Stomach (tissue), 9 donors: ENCODE results near the gene SERPINB1. TPM values are rescaled to one million over a fixed set of nuclear protein-coding genes. Genes with fewer than 3 reads are reported as not detected.
A peak's percentile ranks its signal among the peaks of the same experiment; 100 is the strongest.

ENCODE experiments used
- DNase-seq, 2 donors: peaks; one replicate each; pipeline versions ENCODE4 v3.0.0 to v3.0.0-alpha.2; 2013 to 2019
- H3K27ac ChIP-seq, 5 donors: fragments of 200-600 bp in 4 of 5; sonication (generic) in 4 of 5; one replicate each; pipeline ENCODE4 v1.5.1; 2013 to 2019; ENCODE audit warnings: mild to moderate bottlenecking in 1 of 5, moderate library complexity in 1 of 5
- H3K27me3 ChIP-seq, 3 donors: fragments of 200-600 bp; sonication (generic); one replicate each; pipeline ENCODE4 v1.5.1; 2017 to 2019; ENCODE audit warnings: mixed run types in 1 of 3
- H3K36me3 ChIP-seq, 4 donors: fragments of 200-600 bp; sonication (generic); 1 replicate in 3 of 4; 2 replicates in 1 of 4; pipeline ENCODE4 v1.5.1; 2016 to 2019
- H3K4me1 ChIP-seq, 4 donors: fragments of 200-600 bp; sonication (generic); one replicate each; pipeline ENCODE4 v1.5.1; 2016 to 2019
- H3K4me3 ChIP-seq, 4 donors: fragments of 200-600 bp; sonication (generic) in 3 of 4; one replicate each; pipeline ENCODE4 v1.5.1; 2016 to 2019; ENCODE audit warnings: mild to moderate bottlenecking in 1 of 4
- H3K9me3 ChIP-seq, 4 donors: fragments of 200-600 bp; sonication (generic); one replicate each; pipeline ENCODE4 v1.5.1; 2016 to 2019
- CTCF ChIP-seq, 7 experiments: fragments of 450-650 bp in 4 of 7; fragments of 200-600 bp in 3 of 7; sonication (generic) in 3 of 7; IDR thresholded peaks; one replicate each; pipeline ENCODE4 v1.5.1; 2016 to 2019; ENCODE audit warnings: antibody characterized with exemption in 7 of 7, control low read depth in 2 of 7, mild to moderate bottlenecking in 1 of 7
- EP300 ChIP-seq: sonication (generic); formaldehyde crosslinking; IDR thresholded peaks from one replicate; pipeline ENCODE4 v1.6.1; 2017; ENCODE audit warnings: antibody characterized with exemption
- POLR2A ChIP-seq, 4 donors: fragments of 450-650 bp; IDR thresholded peaks; one replicate each; pipeline ENCODE4 v1.6.1; 2016; ENCODE audit warnings: antibody characterized with exemption in 4 of 4, control low read depth in 2 of 4, mild to moderate bottlenecking in 1 of 4, moderate library complexity in 1 of 4
- POLR2AphosphoS5 ChIP-seq, 3 donors: sonication (generic); formaldehyde crosslinking; IDR thresholded peaks; one replicate each; pipeline ENCODE4 v1.6.1; 2016; ENCODE audit warnings: antibody characterized with exemption in 3 of 3
- WGBS, 5 donors: extraction: QIAGEN DNeasy Blood & Tissue Kit in 3 of 5; methylation state at CpG; one replicate each; pipeline versions ENCODE4 v1.1.5 to v1.1.7; 2013 to 2018; 5-methylcytosine and 5-hydroxymethylcytosine counted together
- intact Hi-C: fragments of 100-400 bp; cut with DNase I; formaldehyde crosslinking; loops from one replicate; pipeline ENCODE4 v1.15.1; 2023; ENCODE audit warnings: low total_unique reads
- polyA plus RNA-seq, 3 donors: library from polyadenylated mRNA; stranded (reverse); fragments of 200-250 nt; gene quantifications; one replicate each; pipeline ENCODE4 v1.2.3, GENCODE V29; 2013
- total RNA-seq, 5 donors: library from RNA; depleted of rRNA; stranded (reverse); fragments of >200 nt; gene quantifications; one replicate each; pipeline versions ENCODE4 v1.1.0 to v1.2.3, GENCODE V29; 2014 to 2016
- donor health status: healthy with polysubstance abuse.
- donor health status: Bipolar disorder and iron deficiency.
- donor health status: healthy.

The SERPINB1 gene
- total and polyA plus RNA-seq, 8 donors: 10.3 to 146 (median 102) TPM

GRCh38 chr6:2839982-2840748 is 1.5 kb downstream of the SERPINB1 start:
- DNase-seq: peak in 1 of 2 donors; percentile 38
- intact Hi-C loops: loop anchor here (10.0 kb wide), 1 partner anchor 45 kb away; no protein-coding TSS in a partner anchor
- 24 to 58% (median 29%) methylated on average over 8 to 12 of the region's 12 CpGs for WGBS, 5 donors
- Histone ChIP-seq H3K4me3 (peak overlapping the region; percentile 57 to 71 (median 60)), H3K4me1 (peaks cover 41 to 84% (median 54%) of the 10 kb centered on the region in 4 donors), H3K27me3 (no peaks in the 10 kb centered on the region), H3K36me3 (peaks cover 26 to 42% (median 35%) of the 10 kb centered on the region in 4 donors), H3K27ac (peak overlapping the region; percentile 92 to 100 (median 96)), H3K9me3 (no peaks in the 10 kb centered on the region)
- TF ChIP-seq POLR2A (IDR thresholded peaks at IDR 0.05): no peak
- TF ChIP-seq POLR2AphosphoS5 (IDR thresholded peaks at IDR 0.05): no peak
- TF ChIP-seq CTCF (IDR thresholded peaks at IDR 0.05): no peak
- no peak for TF ChIP-seq EP300

DNA sequence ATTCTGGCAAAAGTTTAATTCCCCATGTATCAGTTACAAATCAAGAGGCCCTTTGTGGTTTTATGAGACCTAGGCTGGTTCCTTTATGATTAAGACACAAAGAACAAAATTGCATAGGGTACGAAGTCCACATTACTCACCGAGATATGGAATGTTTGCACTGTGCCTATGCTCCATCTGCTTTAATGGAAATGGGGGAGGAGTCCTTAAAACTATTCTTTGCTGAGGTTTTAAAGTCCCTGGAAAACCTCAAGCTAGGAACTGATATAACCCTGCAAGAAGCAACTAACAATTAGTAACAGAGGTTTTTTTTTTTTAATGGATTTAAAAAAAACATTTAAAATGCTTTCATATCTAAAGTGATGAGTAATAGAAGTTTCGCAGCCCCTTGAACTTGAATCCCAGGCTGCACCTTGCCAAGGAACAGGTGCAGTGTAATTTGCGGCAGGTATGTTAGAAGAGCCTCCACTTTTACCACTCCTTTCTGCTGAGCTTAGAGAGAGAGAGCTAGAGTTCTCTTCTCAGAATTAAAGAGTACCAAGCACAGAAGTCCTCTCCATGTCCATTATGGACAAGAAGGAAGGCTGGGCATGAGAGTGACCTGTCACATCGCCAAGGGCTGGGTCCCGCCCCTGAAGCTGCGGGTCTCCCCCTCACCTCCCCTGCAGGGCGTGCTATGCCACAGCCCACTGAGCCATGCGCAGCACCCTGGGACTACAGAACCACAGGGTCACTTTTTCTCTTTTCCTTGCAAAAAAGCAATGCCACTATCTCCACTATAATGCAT is 2.3 kb downstream of the SERPINB1 start:
- Histone ChIP-seq H3K36me3 (peaks cover 34 to 49% (median 43%) of the 10 kb centered on the region in 4 donors), H3K4me1 (peaks cover 41 to 92% (median 54%) of the 10 kb centered on the region in 4 donors), H3K4me3 (peak overlapping the region; percentile 57 to 71 (median 60)), H3K27ac (peak overlapping the region; percentile 92 to 100 (median 96)), H3K27me3 (no peaks in the 10 kb centered on the region), H3K9me3 (no peaks in the 10 kb centered on the region)
- WGBS, 5 donors: 23 to 56% (median 34%) methylated on average over 9 of the region's 9 CpGs
- peak; percentile 48 to 92 for DNase-seq
- TF ChIP-seq POLR2AphosphoS5 (IDR thresholded peaks at IDR 0.05) (peak in 1 of 3 donors; percentile 83), EP300 (no peak)
- intact Hi-C loops: no loop called here

DNA sequence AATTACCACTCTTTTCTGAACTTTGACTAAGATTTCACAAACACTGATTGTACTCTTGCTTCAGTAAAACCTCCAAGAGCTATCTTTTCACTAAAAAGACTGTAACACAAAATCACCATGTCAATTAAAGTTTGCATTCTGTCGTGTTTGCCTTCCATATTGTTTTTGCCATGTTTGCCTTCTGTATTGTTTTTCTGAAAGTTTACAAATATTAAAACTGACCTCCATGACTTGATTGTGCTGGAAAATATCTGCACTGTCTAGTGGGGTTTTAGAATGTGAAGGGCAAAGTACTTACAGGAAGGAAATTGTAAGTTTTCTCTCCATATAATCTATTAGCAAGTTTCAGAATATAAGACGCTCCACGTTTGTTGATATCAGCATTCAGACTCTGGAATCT is 3.4 kb downstream of the SERPINB1 start:
- Histone ChIP-seq H3K36me3 (peaks cover 44 to 61% (median 54%) of the 10 kb centered on the region in 4 donors), H3K27ac (peak overlapping the region in 4 of 5 donors; percentile 94 to 100 (median 97)), H3K27me3 (no peaks in the 10 kb centered on the region), H3K4me3 (peak overlapping the region in 2 of 4 donors; percentile 59 to 61), H3K4me1 (peaks cover 41 to 92% (median 52%) of the 10 kb centered on the region in 4 donors), H3K9me3 (no peaks in the 10 kb centered on the region)
- WGBS, 5 donors: 30 to 48% (median 42%) methylated on average over 3 of the region's 3 CpGs
- no peak for DNase-seq
- intact Hi-C loops: no loop called here
- TF ChIP-seq CTCF (IDR thresholded peaks at IDR 0.05) (no peak), POLR2A (IDR thresholded peaks at IDR 0.05) (no peak), POLR2AphosphoS5 (IDR thresholded peaks at IDR 0.05) (no peak), EP300 (no peak)

- peaks cover 48 to 74% (median 70%) of the 10 kb centered on the region in 4 donors for H3K36me3 ChIP-seq
- no peak overlapping the region for H3K27ac ChIP-seq
- DNase-seq: no peak
- peaks cover 8 to 72% (median 20%) of the 10 kb centered on the region in 4 donors for H3K4me1 ChIP-seq
- H3K4me3 ChIP-seq: no peak overlapping the region
- no peak for TF ChIP-seq POLR2AphosphoS5 (IDR thresholded peaks at IDR 0.05)
- no peak for TF ChIP-seq EP300
- TF ChIP-seq CTCF (IDR thresholded peaks at IDR 0.05): no peak
- TF ChIP-seq POLR2A (IDR thresholded peaks at IDR 0.05): no peak
- intact Hi-C loops: no loop called here
- no peaks in the 10 kb centered on the region for H3K27me3 ChIP-seq
- no peaks in the 10 kb centered on the region for H3K9me3 ChIP-seq
Measured at GRCh38 chr6:2834262-2834661, 7.4 kb downstream of the SERPINB1 start.
